ENCODE results near the gene S100B.

GRCh38 chr21:46636550-46637285, 31.8 kb upstream of the S100B start:
- TF ChIP-seq CTCF (IDR thresholded peaks at IDR 0.05) (no peak), POLR2A (IDR thresholded peaks at IDR 0.05) (no peak)

Measured in transverse colon (tissue), 3 donors.